OCI-LY3 (cell line): ENCODE data around the gene SLAMF6.

Source experiments
- H2AFZ ChIP-seq: fragments of 200-600, 300-600 bp; shearing (Covaris generic); 2 replicates; pipeline ENCODE4 v1.6.0; 2014; ENCODE audit warnings: antibody characterized with exemption, low read depth, low read length
- H3K27ac ChIP-seq: fragments of 200-600, 300-600 bp; sonication (generic); 2 replicates; pipeline ENCODE4 v1.5.1; 2014; ENCODE audit warnings: mild to moderate bottlenecking, low read length, moderate library complexity, mixed read lengths
- H3K27me3 ChIP-seq: fragments of 200-600, 300-600 bp; sonication (generic); 2 replicates; pipeline ENCODE4 v1.6.1; 2014; ENCODE audit warnings: low read depth, low read length, mixed read lengths
- H3K36me3 ChIP-seq: fragments of 200-600, 300-600 bp; sonication (generic); replicated peaks from 2 replicates; pipeline ENCODE3; 2014; ENCODE audit warnings: low read depth, low read length, mixed read lengths
- H3K4me1 ChIP-seq: fragments of 300-600, 200-600 bp; sonication (generic); 2 replicates; pipeline ENCODE4 v1.6.1; 2014; ENCODE audit warnings: low read length, mixed read lengths
- H3K4me2 ChIP-seq: fragments of 200-600, 300-600 bp; sonication (generic); 2 replicates; pipeline ENCODE4 v1.6.1; 2014; ENCODE audit warnings: low read length, mixed read lengths
- H3K4me3 ChIP-seq: fragments of 300-600, 200-600 bp; sonication (generic); 2 replicates; pipeline ENCODE4 v1.5.1; 2014; ENCODE audit warnings: antibody characterized with exemption, mild to moderate bottlenecking, low read length, moderate library complexity
- H3K79me2 ChIP-seq: fragments of 300-600, 200-600 bp; shearing (Covaris generic); 2 replicates; pipeline ENCODE4 v1.6.1; 2014; ENCODE audit warnings: mild to moderate bottlenecking, low read length, mixed read lengths
- H3K9ac ChIP-seq: fragments of 300-600, 200-600 bp; shearing (Covaris generic); 2 replicates; pipeline ENCODE4 v1.6.0; 2014; ENCODE audit warnings: mild to moderate bottlenecking, low read length, moderate library complexity
- H3K9me3 ChIP-seq: fragments of 200-600, 300-600 bp; shearing (Covaris generic); 2 replicates; pipeline ENCODE4 v1.6.1; 2014; ENCODE audit warnings: low read length, mixed read lengths; ENCODE audit not compliant: insufficient read depth
- H4K20me1 ChIP-seq: fragments of 200-600, 300-600 bp; sonication (generic); 2 replicates; pipeline ENCODE4 v1.6.1; 2016; ENCODE audit warnings: low read length, mixed read lengths; ENCODE audit not compliant: insufficient read depth
- CTCF ChIP-seq: fragments of 200-600, 300-600 bp; sonication (generic); IDR thresholded peaks from 2 replicates; pipeline ENCODE4 v1.5.1; 2014; ENCODE audit warnings: antibody characterized with exemption, low read length, low read depth
- EZH2phosphoT487 ChIP-seq: fragments of 200-600 bp; shearing (Covaris generic); IDR thresholded peaks from 2 replicates; pipeline ENCODE4 v1.6.1; 2018; ENCODE audit warnings: antibody characterized with exemption, mixed run types, low read depth

The SLAMF6 gene

DNA sequence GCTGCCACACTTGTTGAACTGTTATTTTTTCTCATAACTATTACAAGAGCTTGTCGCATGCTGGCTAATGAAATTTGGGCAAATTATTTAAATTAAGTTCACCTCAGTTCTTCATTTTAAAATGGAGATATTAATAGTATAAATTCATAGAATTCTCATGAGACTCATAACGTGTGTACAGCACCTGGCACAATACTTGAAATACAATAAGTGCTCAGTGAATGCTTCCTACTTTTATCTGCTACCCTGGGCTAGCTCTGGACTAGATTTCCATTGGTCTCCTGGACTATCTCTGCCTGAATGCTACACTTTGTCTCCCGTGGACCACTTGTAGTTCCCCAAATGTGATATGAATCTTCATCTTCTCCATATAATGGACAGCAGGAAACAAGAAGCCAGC lies 919 bp downstream of the SLAMF6 start:
- Histone ChIP-seq H3K4me1 (peaks cover 12% of the 10 kb centered on the region), H3K79me2 (no peaks in the 10 kb centered on the region), H3K27ac (no peak overlapping the region), H4K20me1 (no peaks in the 10 kb centered on the region), H3K36me3 (no peaks in the 10 kb centered on the region), H3K4me3 (no peak overlapping the region), H3K27me3 (no peaks in the 10 kb centered on the region), H3K4me2 (no peak overlapping the region), H3K9ac (no peak overlapping the region), H3K9me3 (no peaks in the 10 kb centered on the region), H2AFZ (no peak overlapping the region)
- TF ChIP-seq EZH2phosphoT487: no peak
- no peak for TF ChIP-seq CTCF

DNA sequence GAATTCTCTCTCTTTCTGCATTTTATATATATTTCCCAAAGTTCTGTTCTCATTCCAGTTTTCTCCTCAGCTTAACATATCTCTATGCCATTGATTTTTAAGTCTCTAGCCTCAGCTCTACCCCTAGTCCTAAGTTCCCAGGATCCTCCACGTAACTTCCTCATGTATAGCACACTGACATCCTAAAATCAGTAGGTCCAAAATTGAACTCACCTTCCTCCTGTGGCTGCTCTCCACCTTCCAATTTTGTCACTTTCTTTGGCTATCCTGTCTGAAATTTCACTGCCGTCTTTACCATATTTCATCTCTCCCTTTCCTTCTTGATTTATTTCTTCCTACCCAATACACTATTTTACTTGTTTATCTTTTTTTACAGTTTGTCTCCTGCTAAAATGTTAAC lies 1.5 kb downstream of the SLAMF6 start:
- no peaks in the 10 kb centered on the region for H3K9me3 ChIP-seq
- no peaks in the 10 kb centered on the region for H3K36me3 ChIP-seq
- no peak overlapping the region for H3K27ac ChIP-seq
- no peaks in the 10 kb centered on the region for H3K79me2 ChIP-seq
- TF ChIP-seq EZH2phosphoT487 (no peak), CTCF (no peak)
- H3K27me3 ChIP-seq: no peaks in the 10 kb centered on the region
- H3K4me3 ChIP-seq: no peak overlapping the region
- peaks cover 12% of the 10 kb centered on the region for H3K4me1 ChIP-seq
- H4K20me1 ChIP-seq: no peaks in the 10 kb centered on the region
- H2AFZ ChIP-seq: no peak overlapping the region
- H3K9ac ChIP-seq: no peak overlapping the region
- H3K4me2 ChIP-seq: no peak overlapping the region

DNA sequence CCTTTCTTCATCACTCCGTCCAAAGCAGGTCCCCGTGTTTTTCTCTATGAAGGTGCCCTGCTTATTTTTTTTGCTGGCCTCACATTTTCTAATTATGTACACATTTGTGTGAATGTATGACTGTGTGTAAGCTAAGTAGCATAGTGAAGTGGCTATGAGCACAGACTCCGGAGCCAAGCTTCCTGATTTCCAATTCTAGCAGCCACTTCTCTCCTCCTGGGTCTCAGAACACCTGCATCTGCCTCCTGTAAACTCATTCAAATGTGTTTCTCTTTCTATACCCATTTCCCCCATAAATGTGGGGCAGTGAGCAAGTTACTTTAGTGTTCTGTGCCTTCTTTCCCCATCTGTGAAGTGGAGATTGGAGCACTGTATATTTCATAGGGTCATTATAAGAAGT lies 2.1 kb downstream of the SLAMF6 start:
- Histone ChIP-seq H3K9me3 (no peaks in the 10 kb centered on the region), H3K4me1 (peaks cover 12% of the 10 kb centered on the region), H4K20me1 (no peaks in the 10 kb centered on the region), H3K79me2 (no peaks in the 10 kb centered on the region), H3K4me3 (no peak overlapping the region), H3K27ac (no peak overlapping the region), H3K27me3 (no peaks in the 10 kb centered on the region), H3K9ac (no peak overlapping the region), H2AFZ (peak overlapping the region; percentile 67), H3K36me3 (no peaks in the 10 kb centered on the region), H3K4me2 (peak overlapping the region; percentile 16)
- TF ChIP-seq EZH2phosphoT487 (no peak), CTCF (no peak)

DNA sequence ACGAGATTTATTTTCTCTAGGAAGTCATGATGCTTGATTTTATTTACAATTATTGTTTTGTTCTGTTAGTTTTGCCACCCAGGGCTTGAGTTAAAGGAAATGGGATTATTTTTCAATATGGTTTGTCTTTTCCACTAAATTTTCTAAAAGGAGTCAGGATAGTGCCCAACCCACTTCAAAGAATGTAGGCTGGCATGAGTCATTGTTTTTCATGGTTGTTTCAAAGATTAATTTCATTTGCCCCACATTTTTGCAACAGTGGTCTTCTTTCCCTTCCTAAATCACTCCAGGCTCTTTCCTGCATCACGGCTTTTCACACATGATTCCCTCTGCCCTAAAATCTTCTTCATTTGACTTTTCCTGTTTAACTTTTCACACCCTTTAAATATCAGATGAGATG lies 2.5 kb downstream of the SLAMF6 start:
- no peak overlapping the region for H3K4me3 ChIP-seq
- no peaks in the 10 kb centered on the region for H4K20me1 ChIP-seq
- H3K4me1 ChIP-seq: peaks cover 12% of the 10 kb centered on the region
- TF ChIP-seq EZH2phosphoT487 (no peak), CTCF (no peak)
- H3K27me3 ChIP-seq: no peaks in the 10 kb centered on the region
- H2AFZ ChIP-seq: peak overlapping the region; percentile 67
- no peaks in the 10 kb centered on the region for H3K9me3 ChIP-seq
- H3K27ac ChIP-seq: no peak overlapping the region
- peak overlapping the region; percentile 16 for H3K4me2 ChIP-seq
- H3K9ac ChIP-seq: no peak overlapping the region
- no peaks in the 10 kb centered on the region for H3K79me2 ChIP-seq
- no peaks in the 10 kb centered on the region for H3K36me3 ChIP-seq
